Measurements from ENCODE around the gene GGCX. TPM values are rescaled to one million over a fixed set of nuclear protein-coding genes. Genes with fewer than 3 reads are reported as not detected.

GGCX gene
- total and polyA plus RNA-seq, 2 of the 13 experiments (the other 11 are each of a cell fraction or from before 2014, with no cell fraction given) = 72.5 to 103 TPM

DNA sequence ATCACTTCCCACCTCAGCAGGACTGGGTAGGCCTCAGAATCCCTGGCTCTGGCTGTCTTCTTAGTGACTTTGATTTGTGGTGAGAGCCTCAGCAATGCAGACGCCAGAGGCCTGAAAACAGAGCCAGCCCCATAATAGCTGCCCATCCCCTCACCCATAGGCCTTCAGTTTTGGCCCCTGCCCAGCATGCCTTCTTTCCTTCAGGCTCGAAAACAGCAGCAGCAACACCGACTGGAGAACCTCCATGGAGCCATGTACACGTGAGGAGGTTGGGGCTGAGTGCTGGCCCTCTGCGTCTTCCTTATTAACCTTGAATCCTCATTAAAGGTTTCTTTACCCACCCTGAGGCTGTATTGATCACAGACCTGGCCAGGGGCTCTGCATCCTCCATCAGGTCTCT lies 35.9 kb upstream of the GGCX start:
- POLR2A ChIA-PET = interaction anchor here (0.6 to 25.9 kb wide), 11 partner anchors 4 to 272 kb away, joined by 3 to 795 read pairs (median 41); partner anchors contain the start of genes C2orf68, ELMOD3, GGCX and MAT2A
- H3K4me2 ChIP-seq (ENCODE audit: low read depth, low read length) = peak overlapping the region; percentile 94

More for the DNA sequence above, 35.9 kb upstream of the GGCX start:
- no peaks in the 10 kb centered on the region; a peak in 1 of 5 replicates for H3K27me3 ChIP-seq (ENCODE audit: control insufficient read depth in 1 of 2, insufficient read depth in 2 of 2, low read length in 2 of 2)
- H3K27ac ChIP-seq (ENCODE audit: extremely low read length, insufficient read depth, low read length) = peak overlapping the region; percentile 80
- intact Hi-C loops (cut with micrococcal nuclease; ENCODE audit: unreplicated experiment) = loop anchor here (5.0 kb wide), 1 partner anchor 175 kb away; no protein-coding TSS in a partner anchor
- peaks cover 40% of the 10 kb centered on the region for H3K79me2 ChIP-seq (ENCODE audit: insufficient read depth, low read length)
- H3K9me3 ChIP-seq (ENCODE audit: low read length) = no peaks in the 10 kb centered on the region
- peak overlapping the region; percentile 85 for H3K9ac ChIP-seq (ENCODE audit: insufficient read depth, low read depth, low read length)
- 89% methylated on average over 5 of the region's 5 CpGs for WGBS (ENCODE audit: low lambda C conversion rate)
- 0 out of 2 replicates have a peak, but pooled peaks cover 3% of the 10 kb centered on the region for H4K20me1 ChIP-seq (ENCODE audit: insufficient read depth, low read length)
- TF ChIP-seq RBFOX2 (IDR thresholded peaks at IDR 0.05; ENCODE audit: low read depth, low read length) = peak; percentile 19; the same call in 1 of the 2 replicates
- TF ChIP-seq, protein P1, sequence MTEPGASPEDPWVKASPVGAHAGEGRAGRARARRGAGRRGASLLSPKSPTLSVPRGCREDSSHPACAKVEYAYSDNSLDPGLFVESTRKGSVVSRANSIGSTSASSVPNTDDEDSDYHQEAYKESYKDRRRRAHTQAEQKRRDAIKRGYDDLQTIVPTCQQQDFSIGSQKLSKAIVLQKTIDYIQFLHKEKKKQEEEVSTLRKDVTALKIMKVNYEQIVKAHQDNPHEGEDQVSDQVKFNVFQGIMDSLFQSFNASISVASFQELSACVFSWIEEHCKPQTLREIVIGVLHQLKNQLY (CRISPR knock-in tag; IDR thresholded peaks at IDR 0.05) = no peak
- TF ChIP-seq AGO2 (optimal IDR thresholded peaks at IDR 0.05; ENCODE audit: low read depth, low read length) = peak; percentile 49
- peak; percentile 4 for TF ChIP-seq ASH2L (IDR thresholded peaks at IDR 0.05; ENCODE audit: insufficient read length, low read depth, low read length)
- TF ChIP-seq MTA3 (CRISPR knock-in tag; IDR thresholded peaks at IDR 0.05) = no peak
- peak; percentile 6; the same call in 1 of the 2 replicates for TF ChIP-seq POLR2G (IDR thresholded peaks at IDR 0.05; ENCODE audit: low read depth, low read length)
- TF ChIP-seq ZSCAN31 (CRISPR knock-in tag; IDR thresholded peaks at IDR 0.05; ENCODE audit: low read depth) = 0 out of 2 replicates have a peak, but pooled peaks have one; percentile 50
- TF ChIP-seq, protein P2, sequence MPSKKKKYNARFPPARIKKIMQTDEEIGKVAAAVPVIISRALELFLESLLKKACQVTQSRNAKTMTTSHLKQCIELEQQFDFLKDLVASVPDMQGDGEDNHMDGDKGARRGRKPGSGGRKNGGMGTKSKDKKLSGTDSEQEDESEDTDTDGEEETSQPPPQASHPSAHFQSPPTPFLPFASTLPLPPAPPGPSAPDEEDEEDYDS (CRISPR knock-in tag; IDR thresholded peaks at IDR 0.05) = no peak
- TF ChIP-seq ZNF687 (CRISPR knock-in tag; IDR thresholded peaks at IDR 0.05) = peak; percentile 12; the same call in 1 of the 2 replicates
- no peak; the same call in 1 of the 2 replicates for TF ChIP-seq PHF8 (CRISPR knock-in tag; IDR thresholded peaks at IDR 0.05)
- 0 out of 2 replicates have a peak, but pooled peaks have one; percentile 38 for TF ChIP-seq ZC3H13 (CRISPR knock-in tag; IDR thresholded peaks at IDR 0.05)
- TF ChIP-seq DBP (CRISPR knock-in tag; IDR thresholded peaks at IDR 0.05; ENCODE audit: not compliant biosample characterization) = no peak
- peak; percentile 30 for TF ChIP-seq RBM22 (optimal IDR thresholded peaks at IDR 0.05; ENCODE audit: low read length)
- BruUV-seq (replicated peaks) = TSS peak; percentile 50
- no peak for FAIRE-seq
- in situ Hi-C loops (cut with HindIII; ENCODE audit: extremely low pct_ligation_motif_present, low pct_unique_long_range_greater_than_20kb) = no loop called here
- DNase-seq (ENCODE audit: low spot score) = no peak
- H3K4me3 ChIP-seq (replicated peaks in 1 of 3; ENCODE audit: insufficient read depth in 1 of 3, low read depth in 2 of 3, low read length in 3 of 3) = peak overlapping the region in 1 of 3 experiments; percentile 97; a peak in 2 of 6 replicates
- CTCF ChIA-PET (ENCODE audit: low intra/inter-chr PET ratio, low total read pairs) = no interaction called here
- H3K36me3 ChIP-seq (replicated peaks in 1 of 2; ENCODE audit: control insufficient read depth in 1 of 2, insufficient read depth in 2 of 2, low read length in 2 of 2) = peaks cover 7 to 38% of the 10 kb centered on the region in 2 experiments
- H2AFZ ChIP-seq (ENCODE audit: low read length) = no peak overlapping the region
- H3K4me1 ChIP-seq (ENCODE audit: insufficient read depth, low read length) = peaks cover 83% of the 10 kb centered on the region
- ATAC-seq = no peak

All from HepG2 (cell line).